Panc1 (cell line): ENCODE data around the gene PLS3.

ENCODE experiments used
- CTCF ChIP-seq: fragments of 450-650 bp; IDR thresholded peaks from 2 replicates; pipeline ENCODE4 v1.5.1; 2017; ENCODE audit warnings: mild to moderate bottlenecking
- POLR2AphosphoS5 ChIP-seq: IDR thresholded peaks from 2 replicates; pipeline ENCODE4 v1.6.1; 2012; ENCODE audit warnings: mild to moderate bottlenecking, low read depth, low read length, moderate library complexity
- REST ChIP-seq, 2 experiments: IDR thresholded peaks; 2 replicates each; pipeline ENCODE4 v1.6.1; 2011 to 2012; ENCODE audit warnings: low read depth in 2 of 2, control low read depth in 1 of 2, low read length in 1 of 2, mild to moderate bottlenecking in 1 of 2, moderate library complexity in 1 of 2; ENCODE audit not compliant: insufficient read depth in 1 of 2
- TCF7L2 ChIP-seq: IDR thresholded peaks from 2 replicates; pipeline ENCODE4 v1.6.1; 2011; ENCODE audit warnings: mild to moderate bottlenecking, low read depth, low read length, inconsistent platforms

GRCh38 chrX:115522952-115523351 lies 38.0 kb upstream of the PLS3 start:
- TF ChIP-seq REST (IDR thresholded peaks at IDR 0.05; ENCODE audit: insufficient read depth in 1 of 2, low read depth in 2 of 2, low read length in 1 of 2) (no peak), CTCF (no peak), POLR2AphosphoS5 (no peak), TCF7L2 (no peak)
